Ishikawa (cell line): ENCODE measurements around the gene PLPP4.

Experiments used
- CEBPB ChIP-seq: IDR thresholded peaks from 2 replicates; pipeline ENCODE4 v1.6.1; 2012
- EP300 ChIP-seq: IDR thresholded peaks from 2 replicates; pipeline ENCODE4 v1.6.1; 2012; ENCODE audit warnings: borderline replicate concordance
- REST ChIP-seq: IDR thresholded peaks from 2 replicates; pipeline ENCODE4 v1.6.1; 2012; ENCODE audit warnings: low read depth, mild to moderate bottlenecking
- USF1 ChIP-seq: IDR thresholded peaks from 2 replicates; pipeline ENCODE4 v1.6.1; 2012

- TF ChIP-seq USF1: no peak
- no peak for TF ChIP-seq REST
- TF ChIP-seq CEBPB: no peak
- TF ChIP-seq EP300: no peak
These were observed 86.3 kb downstream of the PLPP4 start for GRCh38 chr10:120543291-120543690.
